Parathyroid adenoma (tissue), 2 donors: ENCODE data around the gene GHRH.

Experiments used
- H2AFZ ChIP-seq: fragments of 300-600 bp; sonication (generic); one replicate; pipeline ENCODE4 v1.7.0; 2017; ENCODE audit warnings: antibody characterized with exemption, mild to moderate bottlenecking
- H3K27ac ChIP-seq: fragments of 300-600 bp; sonication (generic); one replicate; pipeline ENCODE4 v1.7.0; 2017
- H3K27me3 ChIP-seq: fragments of 300-600 bp; sonication (generic); one replicate; pipeline ENCODE4 v1.7.0; 2017; ENCODE audit warnings: low read length; ENCODE audit not compliant: control insufficient read depth, insufficient read depth
- H3K36me3 ChIP-seq: fragments of 300-600 bp; sonication (generic); one replicate; pipeline ENCODE4 v1.7.0; 2017; ENCODE audit warnings: low read length; ENCODE audit not compliant: control insufficient read depth, insufficient read depth
- H3K4me1 ChIP-seq: fragments of 300-600 bp; sonication (generic); one replicate; pipeline ENCODE4 v1.7.0; 2017; ENCODE audit warnings: control low read depth
- H3K4me2 ChIP-seq: fragments of 300-600 bp; sonication (generic); one replicate; pipeline ENCODE4 v1.7.0; 2017; ENCODE audit warnings: low read length
- H3K4me3 ChIP-seq: fragments of 300-600 bp; sonication (generic); one replicate; pipeline ENCODE4 v1.7.0; 2017; ENCODE audit warnings: low read depth, low read length
- H3K79me2 ChIP-seq: fragments of 300-600 bp; sonication (generic); one replicate; pipeline ENCODE4 v1.7.0; 2017; ENCODE audit warnings: control low read depth
- H3K9ac ChIP-seq: fragments of 300-600 bp; sonication (generic); one replicate; pipeline ENCODE4 v1.7.0; 2017; ENCODE audit warnings: mild to moderate bottlenecking
- H3K9me3 ChIP-seq: fragments of 300-600 bp; sonication (generic); one replicate; pipeline ENCODE4 v1.7.0; 2017; ENCODE audit warnings: low read length; ENCODE audit not compliant: control insufficient read depth
- CTCF ChIP-seq: fragments of 300-600 bp; sonication (generic); IDR thresholded peaks from one replicate; pipeline ENCODE4 v1.7.0; 2017; ENCODE audit warnings: antibody characterized with exemption, mild to moderate bottlenecking
- donor health status: primary hyperparathyroidism.

The GHRH gene

GRCh38 chr20:37251825-37252477 is 9.7 kb downstream of the GHRH start:
- no peaks in the 10 kb centered on the region for H3K27me3 ChIP-seq
- no peak overlapping the region for H2AFZ ChIP-seq
- H3K36me3 ChIP-seq = no peaks in the 10 kb centered on the region
- no peak overlapping the region for H3K4me2 ChIP-seq
- no peaks in the 10 kb centered on the region for H3K4me1 ChIP-seq
- no peak for TF ChIP-seq CTCF
- no peaks in the 10 kb centered on the region for H3K9me3 ChIP-seq
- no peak overlapping the region for H3K4me3 ChIP-seq
- H3K9ac ChIP-seq = no peak overlapping the region
- H3K27ac ChIP-seq = no peak overlapping the region
- H3K79me2 ChIP-seq = no peaks in the 10 kb centered on the region

GRCh38 chr20:37249304-37249703 is 12.3 kb downstream of the GHRH start:
- Histone ChIP-seq H3K9me3 (no peaks in the 10 kb centered on the region), H2AFZ (no peak overlapping the region), H3K4me2 (no peak overlapping the region), H3K9ac (no peak overlapping the region), H3K79me2 (no peaks in the 10 kb centered on the region), H3K4me3 (no peak overlapping the region), H3K4me1 (no peaks in the 10 kb centered on the region), H3K27me3 (no peaks in the 10 kb centered on the region), H3K36me3 (no peaks in the 10 kb centered on the region), H3K27ac (no peak overlapping the region)
- no peak for TF ChIP-seq CTCF

GRCh38 chr20:37247547-37247946 is 14.1 kb downstream of the GHRH start:
- no peaks in the 10 kb centered on the region for H3K79me2 ChIP-seq
- H3K4me3 ChIP-seq = no peak overlapping the region
- H2AFZ ChIP-seq = no peak overlapping the region
- H3K4me1 ChIP-seq = no peaks in the 10 kb centered on the region
- no peak overlapping the region for H3K4me2 ChIP-seq
- TF ChIP-seq CTCF = no peak
- H3K9me3 ChIP-seq = no peaks in the 10 kb centered on the region
- no peaks in the 10 kb centered on the region for H3K27me3 ChIP-seq
- no peaks in the 10 kb centered on the region for H3K36me3 ChIP-seq
- H3K9ac ChIP-seq = no peak overlapping the region
- no peak overlapping the region for H3K27ac ChIP-seq

- Histone ChIP-seq H3K27me3 (no peaks in the 10 kb centered on the region), H2AFZ (no peak overlapping the region), H3K4me1 (no peaks in the 10 kb centered on the region), H3K9ac (no peak overlapping the region), H3K4me3 (no peak overlapping the region), H3K4me2 (no peak overlapping the region), H3K27ac (no peak overlapping the region), H3K79me2 (no peaks in the 10 kb centered on the region), H3K9me3 (no peaks in the 10 kb centered on the region), H3K36me3 (no peaks in the 10 kb centered on the region)
- TF ChIP-seq CTCF = no peak
Measured at GRCh38 chr20:37246736-37247135, 14.9 kb downstream of the GHRH start.
